NCI-H1105 (cell line): ENCODE measurements around the gene ZFPM1.

Experiments used
- DNase-seq: peaks from one replicate; lab custom pipeline; 2025; lab: John Stamatoyannopoulos, UW

ZFPM1 gene

DNA sequence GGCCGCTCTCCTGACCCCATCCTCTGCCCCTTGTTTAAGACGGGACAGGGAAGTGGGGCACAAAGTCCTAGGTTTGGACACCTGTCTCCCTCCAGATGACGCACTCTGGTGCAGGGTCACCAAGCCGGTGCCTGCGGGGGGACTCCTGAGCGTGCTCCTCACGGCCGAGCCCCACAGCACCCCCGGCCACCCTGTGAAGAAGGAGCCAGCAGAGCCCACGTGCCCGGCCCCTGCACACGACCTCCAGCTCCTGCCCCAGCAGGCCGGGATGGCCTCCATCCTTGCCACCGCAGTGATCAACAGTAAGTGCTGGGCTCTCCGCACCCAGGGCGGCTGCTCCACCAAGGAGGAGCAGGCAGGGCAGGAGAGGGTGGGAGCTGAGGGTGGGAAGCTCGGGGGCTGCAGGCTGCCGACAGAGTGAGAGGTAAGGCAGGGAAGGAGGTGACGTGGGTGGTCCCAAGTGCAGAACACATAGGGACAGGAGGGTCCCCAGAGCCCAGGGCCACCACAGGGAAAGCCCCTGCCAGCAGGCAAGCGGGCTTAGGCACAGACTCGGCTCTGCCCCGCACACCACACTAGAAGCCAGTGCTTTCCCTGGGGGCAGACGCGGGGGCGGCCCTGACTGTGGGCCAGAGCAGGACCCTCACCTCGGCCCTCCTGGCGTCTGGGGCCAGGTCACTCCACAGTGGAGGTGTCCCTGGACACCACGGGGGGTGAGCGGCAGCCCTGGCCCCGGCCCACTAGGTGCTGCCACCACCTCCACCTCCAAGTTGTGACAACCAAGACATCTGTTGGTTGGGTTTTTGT lies 75.1 kb downstream of the ZFPM1 start:
- no peak for DNase-seq

DNA sequence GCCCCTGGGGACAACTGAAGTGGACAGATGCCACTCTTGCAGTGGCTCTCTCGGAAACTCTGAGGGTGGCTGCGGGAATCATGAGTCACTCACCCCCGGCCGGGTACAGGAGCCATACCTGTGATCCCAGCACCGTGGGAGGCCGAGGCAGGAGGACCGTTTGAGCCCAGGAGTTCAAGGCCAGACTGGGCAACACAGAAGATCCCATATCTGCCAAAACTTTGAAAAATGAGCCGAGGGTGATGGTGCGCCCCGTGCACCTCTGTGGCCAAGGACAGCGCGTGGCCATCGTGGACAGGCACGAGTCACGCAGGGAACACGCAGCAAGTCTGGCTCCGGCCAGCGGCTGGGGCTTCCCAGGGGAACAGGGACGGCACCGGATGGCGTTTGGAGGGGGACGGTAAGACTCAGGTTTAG lies 75.8 kb downstream of the ZFPM1 start:
- DNase-seq, result no peak

DNA sequence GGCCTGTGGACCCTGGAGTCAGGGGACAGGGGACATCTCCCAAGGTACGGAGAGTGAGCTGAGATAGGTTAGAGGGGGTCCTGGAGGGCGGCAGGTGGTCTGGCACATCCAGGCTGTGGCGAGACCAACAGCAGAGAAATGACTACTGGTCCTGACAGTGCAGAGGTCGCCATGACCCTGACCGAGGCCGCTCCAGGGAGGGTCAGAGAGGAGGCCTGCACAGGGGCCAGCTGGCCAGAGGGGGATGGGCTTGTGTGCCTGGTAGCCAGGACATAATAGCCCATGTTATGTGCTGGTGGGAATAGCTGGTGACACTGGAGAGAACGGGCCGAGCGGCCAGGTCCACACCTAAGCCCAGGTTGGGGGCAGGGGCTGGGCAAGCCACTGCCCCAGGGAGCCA lies 76.5 kb downstream of the ZFPM1 start:
- no peak for DNase-seq

DNA sequence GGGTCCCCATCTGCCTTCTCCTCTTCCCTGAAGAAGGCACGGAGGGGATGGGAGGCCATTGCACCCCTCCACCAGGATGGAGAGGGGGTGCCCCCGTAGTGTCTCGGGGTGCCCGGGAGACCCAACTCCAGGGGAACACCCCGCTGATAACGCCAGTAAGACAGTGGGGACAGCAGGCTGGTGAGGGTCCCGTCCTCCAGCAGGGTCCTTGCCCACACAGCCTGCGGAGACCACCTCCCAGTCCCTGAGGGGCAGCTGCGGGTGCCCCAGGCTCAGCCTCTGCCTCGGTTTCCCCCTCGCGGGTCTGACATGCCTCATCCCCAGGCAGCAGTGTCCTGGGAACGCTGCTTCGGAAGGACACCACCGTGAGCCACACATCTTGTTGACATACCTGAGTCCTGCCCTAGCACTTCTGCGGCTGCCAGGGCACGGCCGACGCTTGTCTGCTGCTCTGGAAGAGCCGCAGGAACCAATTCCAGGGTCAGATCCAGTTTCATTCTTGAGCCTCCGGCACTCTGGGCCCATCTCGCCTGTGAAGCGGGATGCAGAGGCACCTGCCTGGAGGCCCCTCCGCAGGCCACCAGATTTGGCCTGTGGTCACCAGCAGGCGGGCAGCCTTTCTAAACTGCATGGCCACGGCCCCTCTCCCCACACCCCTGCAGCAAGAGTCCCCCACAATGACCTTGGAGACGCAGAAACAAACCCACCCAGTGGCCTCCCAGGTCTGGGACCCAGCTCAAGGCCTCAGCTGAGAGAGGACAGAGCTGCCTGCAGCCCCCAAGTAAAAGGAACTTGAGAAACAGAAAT lies 77.2 kb downstream of the ZFPM1 start:
- no peak for DNase-seq

DNA sequence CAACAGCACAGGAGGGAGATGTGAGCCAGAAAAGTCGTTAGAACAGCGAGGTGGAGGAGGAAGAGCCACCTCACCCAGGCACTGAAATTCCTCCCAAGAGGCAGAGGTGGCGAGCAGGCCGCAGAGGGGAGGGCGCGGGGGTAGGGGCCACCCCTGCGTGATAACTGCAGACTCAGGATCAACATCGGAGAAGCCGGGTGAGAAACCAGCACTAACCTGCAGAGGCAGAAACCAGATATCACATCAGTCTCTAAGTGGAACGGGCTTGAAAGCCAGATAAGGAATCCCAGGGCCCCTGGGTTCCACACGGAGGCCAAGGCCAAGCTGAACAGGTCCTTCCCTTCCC lies 77.8 kb downstream of the ZFPM1 start:
- no peak for DNase-seq

DNA sequence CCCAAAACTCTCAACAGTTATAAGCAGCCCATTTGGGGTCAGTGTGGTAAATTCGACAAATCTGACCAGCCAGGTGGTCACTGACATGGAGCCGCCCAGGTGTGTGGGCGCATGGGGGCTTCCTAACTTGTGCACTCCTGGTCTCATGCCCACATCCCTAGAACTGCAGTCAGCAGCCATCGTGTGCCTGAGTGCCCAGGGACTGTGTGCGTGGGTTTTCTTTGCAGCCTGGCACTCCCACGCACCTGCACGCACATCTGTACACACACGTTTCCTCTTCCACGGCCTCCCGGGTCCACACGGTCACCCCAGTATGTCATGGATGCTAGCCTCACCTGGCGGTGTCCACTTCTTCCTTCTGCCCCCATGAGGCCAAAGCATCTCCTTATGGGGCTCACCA lies 78.3 kb downstream of the ZFPM1 start:
- no peak for DNase-seq

DNA sequence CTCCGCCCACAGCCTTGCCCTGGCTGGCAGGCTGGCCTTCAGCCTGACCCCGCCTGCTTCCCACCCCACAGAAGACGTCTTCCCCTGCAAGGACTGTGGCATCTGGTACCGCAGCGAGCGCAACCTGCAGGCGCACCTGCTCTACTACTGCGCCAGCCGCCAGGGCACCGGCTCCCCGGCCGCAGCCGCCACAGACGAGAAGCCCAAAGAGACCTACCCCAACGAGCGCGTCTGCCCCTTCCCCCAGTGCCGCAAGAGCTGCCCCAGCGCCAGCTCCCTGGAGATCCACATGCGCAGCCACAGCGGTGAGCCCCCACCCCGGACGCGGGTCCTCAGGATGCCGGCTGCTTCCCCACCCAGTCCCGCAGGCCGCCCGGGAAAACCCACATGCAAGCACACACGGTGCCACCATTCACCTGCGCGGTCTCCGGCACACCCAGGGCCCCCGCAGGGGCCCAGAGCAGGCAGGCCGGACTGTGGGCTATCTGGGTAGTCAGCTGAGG lies 78.9 kb downstream of the ZFPM1 start:
- no peak for DNase-seq

DNA sequence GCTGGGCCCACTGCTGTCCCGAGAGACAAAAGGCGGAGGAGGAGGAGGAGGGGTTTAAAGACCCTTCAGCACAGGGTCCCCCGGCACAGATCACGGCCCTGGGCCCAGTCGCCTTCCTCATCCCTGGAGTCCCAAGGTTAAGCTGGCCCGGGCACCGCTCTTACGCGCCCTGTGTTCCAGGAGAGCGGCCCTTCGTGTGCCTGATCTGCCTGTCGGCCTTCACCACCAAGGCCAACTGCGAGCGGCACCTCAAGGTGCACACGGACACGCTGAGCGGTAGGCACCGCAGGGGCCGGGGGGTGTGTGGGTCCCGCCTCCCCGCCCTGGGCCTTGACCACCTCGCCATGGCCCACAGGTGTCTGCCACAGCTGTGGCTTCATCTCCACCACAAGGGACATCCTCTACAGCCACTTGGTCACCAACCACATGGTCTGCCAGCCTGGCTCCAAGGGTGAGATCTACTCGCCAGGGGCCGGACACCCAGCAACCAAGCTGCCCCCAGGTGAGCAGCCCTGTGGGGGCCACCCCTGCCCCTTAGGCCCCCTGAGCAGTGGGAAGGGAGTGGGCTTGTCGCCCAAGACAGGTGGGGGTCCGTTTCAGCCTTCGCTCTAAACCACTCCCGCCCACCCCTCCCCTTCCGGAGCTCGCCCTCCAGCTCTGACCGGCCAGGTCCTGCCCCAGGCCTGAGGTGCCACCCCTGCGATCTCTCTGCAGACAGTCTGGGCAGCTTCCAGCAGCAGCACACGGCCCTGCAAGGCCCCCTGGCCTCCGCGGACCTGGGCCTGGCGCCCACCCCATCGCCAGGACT lies 79.6 kb downstream of the ZFPM1 start:
- no peak for DNase-seq

DNA sequence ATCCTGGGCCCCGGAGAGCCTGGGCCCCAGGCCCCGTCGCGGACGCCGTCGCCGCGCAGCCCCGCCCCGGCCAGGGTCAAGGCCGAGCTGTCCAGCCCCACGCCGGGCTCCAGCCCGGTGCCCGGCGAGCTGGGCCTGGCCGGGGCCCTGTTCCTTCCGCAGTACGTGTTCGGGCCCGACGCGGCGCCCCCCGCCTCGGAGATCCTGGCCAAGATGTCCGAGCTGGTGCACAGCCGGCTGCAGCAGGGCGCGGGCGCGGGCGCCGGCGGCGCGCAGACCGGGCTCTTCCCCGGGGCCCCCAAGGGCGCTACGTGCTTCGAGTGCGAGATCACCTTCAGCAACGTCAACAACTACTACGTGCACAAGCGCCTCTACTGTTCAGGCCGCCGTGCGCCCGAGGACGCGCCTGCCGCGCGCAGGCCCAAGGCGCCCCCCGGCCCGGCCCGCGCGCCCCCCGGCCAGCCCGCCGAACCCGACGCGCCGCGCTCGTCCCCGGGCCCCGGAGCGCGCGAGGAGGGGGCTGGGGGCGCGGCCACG lies 80.4 kb downstream of the ZFPM1 start:
- peak; percentile 12 for DNase-seq

DNA sequence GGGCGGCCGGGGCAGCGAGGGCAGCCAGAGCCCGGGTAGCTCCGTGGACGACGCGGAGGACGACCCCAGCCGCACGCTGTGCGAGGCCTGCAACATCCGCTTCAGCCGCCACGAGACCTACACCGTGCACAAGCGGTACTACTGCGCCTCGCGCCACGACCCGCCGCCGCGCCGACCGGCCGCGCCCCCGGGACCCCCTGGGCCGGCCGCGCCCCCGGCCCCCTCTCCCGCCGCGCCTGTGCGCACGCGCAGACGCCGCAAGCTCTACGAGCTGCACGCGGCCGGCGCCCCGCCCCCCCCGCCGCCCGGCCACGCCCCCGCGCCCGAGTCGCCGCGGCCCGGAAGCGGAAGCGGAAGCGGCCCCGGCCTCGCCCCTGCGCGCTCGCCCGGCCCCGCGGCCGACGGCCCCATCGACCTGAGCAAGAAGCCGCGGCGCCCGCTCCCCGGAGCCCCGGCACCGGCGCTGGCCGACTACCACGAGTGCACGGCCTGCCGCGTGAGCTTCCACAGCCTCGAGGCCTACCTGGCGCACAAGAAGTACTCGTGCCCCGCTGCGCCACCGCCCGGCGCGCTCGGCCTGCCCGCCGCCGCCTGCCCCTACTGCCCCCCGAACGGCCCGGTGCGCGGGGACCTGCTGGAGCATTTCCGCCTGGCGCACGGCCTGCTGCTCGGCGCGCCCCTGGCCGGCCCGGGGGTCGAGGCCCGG lies 81.0 kb downstream of the ZFPM1 start:
- peak; percentile 27 for DNase-seq

DNA sequence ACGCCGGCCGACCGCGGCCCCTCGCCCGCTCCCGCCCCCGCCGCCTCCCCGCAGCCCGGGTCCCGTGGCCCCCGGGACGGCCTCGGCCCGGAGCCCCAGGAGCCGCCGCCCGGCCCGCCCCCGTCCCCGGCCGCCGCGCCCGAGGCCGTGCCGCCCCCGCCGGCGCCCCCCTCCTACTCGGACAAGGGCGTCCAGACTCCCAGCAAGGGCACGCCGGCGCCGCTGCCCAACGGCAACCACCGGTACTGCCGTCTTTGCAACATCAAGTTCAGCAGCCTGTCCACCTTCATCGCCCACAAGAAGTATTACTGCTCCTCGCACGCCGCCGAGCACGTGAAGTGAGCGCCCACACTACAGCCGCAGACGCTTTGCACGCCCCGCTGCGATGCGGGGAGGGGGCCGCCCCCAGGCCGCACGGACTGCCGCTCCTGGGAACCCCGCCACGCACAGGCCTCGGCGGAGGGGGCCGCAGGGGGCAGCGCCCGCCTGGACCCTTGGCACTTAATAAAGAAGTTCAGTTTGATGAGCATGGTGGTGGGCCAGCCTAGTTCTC lies 81.6 kb downstream of the ZFPM1 start:
- no peak for DNase-seq

DNA sequence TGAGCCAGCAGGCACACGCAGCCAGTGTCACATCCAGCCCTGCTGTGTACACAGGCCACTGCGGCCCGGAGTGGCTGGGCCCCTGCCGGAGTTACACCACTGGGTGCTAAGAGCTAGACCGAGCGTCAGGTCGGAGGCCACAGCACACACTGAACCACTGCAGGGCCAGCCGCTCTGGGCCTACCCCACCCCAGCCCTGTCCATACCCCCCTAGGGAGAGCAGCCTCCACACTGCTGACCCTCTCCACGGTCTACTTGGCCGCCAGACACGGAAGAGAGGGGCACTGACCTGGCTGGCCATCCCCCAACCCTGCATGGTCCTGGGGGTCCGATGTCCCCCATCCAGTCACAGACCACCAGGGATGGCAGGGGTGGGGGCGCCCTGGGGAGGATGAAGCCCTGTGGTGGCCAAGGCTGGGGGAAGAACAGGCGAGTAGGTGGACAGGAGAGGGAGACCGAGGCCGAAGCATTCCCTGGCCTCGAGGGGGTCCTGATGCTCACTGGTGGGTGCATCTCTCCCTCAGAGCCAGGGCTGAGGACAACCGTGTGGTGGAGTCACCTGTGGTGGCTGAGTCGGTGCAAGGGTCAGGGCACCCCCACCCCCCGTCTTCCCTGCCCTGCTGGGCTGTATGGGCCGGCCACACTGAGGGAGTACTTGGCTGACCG lies 82.2 kb downstream of the ZFPM1 start:
- DNase-seq, result no peak

DNA sequence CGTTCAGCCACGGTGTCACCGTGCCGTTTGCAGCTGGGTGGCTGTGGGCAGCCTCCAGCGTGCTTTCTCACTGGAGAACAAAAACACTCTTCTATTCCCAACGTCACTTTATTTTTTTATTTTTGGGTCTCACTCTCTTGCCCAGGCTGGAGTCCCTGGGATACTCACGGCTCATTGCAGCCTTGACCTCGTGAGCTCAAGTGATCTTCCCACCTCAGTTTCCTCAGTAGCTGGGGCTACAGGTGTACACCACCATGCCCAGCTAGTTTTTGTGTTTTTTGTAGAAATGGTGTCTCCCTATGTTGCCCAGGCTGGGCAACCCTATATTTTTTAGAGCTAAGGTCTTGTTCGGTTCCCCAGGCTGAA lies 82.8 kb downstream of the ZFPM1 start:
- DNase-seq, result no peak

DNA sequence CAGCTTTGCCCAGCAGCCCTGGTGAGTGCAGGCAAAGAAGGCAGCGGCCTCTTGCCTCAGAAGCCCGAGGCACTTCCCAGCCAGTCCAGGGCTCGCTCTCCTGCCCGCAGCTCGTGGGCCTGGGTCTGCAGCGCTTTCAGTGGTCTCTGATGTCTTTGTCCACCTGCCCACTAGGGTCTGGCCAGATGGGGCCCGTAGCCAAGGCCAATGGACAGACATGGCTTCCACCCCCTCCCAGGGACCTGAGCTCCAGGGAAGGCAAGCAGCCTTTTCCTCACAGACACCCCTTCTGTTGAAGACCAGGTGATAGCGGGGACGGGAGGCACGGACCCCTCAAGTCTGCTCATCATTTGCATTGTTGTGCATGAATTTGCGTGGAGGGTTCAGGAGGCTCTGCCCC lies 83.4 kb downstream of the ZFPM1 start:
- no peak for DNase-seq

DNA sequence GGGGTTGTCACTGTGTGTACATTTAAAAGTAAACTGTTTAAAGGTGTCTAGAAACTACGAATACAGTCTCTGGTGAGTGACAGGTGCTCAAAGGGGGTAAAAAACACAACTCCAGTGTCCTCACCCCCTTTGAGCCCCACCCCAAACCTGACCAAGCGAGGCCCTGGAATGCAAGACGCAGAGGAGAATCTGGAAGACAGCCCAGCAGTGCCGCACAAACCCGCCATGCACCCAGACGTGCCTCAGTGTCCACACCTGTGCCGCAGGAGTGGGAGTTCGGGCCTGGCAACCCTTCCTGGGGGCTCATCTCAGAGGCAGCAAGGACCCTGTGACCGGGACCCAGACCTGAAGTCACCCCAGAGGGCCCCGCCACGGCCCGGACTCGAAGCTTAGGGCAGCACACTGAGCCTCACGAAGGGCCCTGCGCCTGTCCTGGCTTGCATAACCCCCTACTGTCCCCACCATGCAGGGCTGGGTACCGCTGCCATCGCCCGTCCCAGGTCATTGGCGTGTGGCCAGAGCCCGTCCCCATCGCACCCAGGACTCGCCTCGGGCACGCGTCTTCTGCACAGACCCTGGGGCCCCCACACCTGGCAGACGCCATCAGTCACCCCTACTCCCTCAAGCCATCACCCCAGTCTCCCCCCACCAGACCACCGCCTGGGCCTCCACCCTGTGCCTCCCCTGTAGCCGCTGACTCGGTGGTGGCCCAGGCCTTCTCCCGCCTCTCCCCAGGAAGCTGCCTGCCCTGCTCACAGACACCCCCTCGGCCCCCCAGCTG lies 84.1 kb downstream of the ZFPM1 start:
- DNase-seq, result no peak

DNA sequence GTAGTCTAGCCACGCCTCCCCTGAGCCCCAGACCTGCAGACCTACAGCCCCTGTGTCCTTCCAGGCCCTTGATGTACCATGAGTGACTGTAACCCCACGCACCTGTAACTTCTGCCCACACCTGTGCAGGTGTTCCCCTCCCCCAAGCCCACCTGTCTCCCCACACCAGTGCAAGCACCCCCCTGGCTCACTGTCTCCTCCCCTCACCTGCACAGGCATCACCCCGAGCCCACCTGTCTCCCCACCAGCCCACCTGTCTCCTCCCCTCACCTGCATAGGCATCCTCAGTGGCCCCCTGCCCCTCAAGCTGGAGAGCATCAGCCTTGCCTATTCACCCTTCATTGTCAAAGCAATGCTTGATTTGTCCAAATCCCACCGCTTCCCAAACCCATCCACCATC lies 84.8 kb downstream of the ZFPM1 start:
- DNase-seq, result no peak

DNA sequence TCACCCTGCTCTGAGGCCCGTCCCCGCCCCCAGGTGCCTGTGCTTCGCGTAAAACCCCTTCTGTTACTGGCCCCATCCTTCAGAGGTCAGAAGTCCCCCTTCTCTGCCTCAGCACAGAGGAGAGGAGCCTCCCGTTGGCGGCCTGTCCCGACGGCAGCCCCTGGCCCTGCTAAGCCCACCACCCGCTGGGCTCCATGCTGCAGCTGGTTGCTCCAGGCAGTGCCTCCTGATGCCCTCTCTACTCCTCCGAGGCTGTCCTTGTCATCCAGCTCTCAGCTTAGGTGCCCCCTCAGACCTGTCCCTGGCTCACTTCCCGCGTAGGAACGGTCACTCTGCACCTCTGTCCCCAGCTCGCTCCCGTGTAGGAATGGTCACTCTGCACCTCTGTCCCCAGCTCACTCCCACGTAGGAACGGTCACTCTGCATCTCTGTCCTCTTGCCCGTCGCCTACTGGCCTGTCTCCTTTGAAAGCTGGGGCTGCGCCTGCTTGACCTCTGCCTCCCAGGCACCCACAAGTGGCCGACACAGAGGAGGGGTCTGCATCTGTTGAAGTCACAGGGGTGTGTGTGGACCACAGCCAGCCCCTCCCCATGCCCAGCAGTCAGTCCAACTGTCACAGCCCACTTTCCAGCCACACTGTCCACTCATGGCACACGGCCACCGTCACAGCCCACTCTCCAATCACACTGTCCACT lies 85.4 kb downstream of the ZFPM1 start:
- DNase-seq, result no peak

DNA sequence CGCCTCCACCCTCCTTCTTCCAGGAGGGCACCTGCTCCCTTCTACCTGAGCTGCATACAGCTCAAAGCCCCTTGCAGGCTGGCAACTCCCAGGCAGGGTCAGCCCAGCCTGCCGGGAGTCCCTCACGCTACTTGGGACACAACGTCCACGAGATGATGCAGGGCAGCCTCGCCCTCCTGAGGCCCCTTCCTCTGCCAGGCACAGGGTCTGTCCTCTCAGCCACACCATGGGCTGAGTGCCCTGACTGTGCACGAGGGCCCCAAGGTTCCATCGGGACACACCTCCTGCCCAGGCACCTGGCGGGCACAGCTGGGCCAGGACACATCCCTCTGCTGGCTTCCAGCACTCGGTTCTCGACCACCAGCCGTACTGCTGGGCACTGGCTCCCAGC lies 86.2 kb downstream of the ZFPM1 start:
- no peak for DNase-seq

DNA sequence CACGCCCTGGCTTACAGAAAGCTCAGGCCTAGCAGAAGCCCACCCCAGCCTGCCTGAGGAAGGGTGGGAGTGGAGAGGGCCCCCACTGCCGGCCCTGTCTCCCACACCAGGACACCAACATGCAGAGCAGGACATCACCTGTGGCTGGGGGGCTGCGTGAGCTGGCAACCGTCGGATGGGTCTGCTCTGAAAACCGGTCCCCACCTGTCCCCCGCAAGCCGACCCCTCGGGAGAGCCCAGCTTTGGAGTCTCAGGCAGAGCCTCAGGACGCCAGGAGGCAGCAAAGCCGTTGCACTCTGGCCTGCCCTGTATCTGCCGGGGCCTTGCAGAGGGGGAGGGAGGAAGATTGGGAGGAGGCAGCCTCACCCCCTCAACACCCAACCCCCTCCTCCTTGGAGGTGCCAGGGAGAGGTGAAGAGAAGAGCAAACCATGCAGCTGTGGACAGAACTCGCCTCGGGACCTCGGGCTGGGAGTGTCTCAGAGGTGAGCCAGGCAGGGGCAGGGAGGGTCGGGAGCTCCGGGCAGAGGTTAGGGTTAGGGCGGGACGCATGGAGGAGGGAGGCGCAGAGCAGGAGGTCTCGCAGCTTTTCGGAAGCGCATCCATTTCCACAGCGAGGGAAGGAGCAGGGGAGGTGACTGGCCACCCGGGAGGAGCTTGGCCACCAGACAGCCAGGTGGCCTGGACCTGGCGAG lies 86.7 kb downstream of the ZFPM1 start:
- no peak for DNase-seq
